HepG2 (cell line): ENCODE results near the gene PDE3B. TPM values are rescaled to one million over a fixed set of nuclear protein-coding genes. Genes with fewer than 3 reads are reported as not detected.

ENCODE experiments used
- ATAC-seq: fragments of 200-7000 bp; cut with Tn5 transposase; 3 replicates; pipeline ENCODE4 v1.9.1; 2020; ENCODE audit warnings: mild to moderate bottlenecking, moderate library complexity
- BruUV-seq: library from RNA; stranded (reverse); fragments of 400-500 nt; replicated peaks from 2 replicates; lab custom pipeline; 2021; lab: Mats Ljungman, UMichigan
- CTCF ChIA-PET: fragments of 300-600 bp; formaldehyde crosslinking; extraction: SDS; loops from one replicate; lab custom pipeline; 2021; ENCODE audit warnings: low total read pairs, inconsistent platforms, low intra/inter-chr PET ratio; lab: Yijun Ruan, JAX
- POLR2A ChIA-PET: fragments of 350-600 bp; sonication (Branson Sonifier 250); formaldehyde crosslinking; loops from one replicate; lab custom pipeline; 2020; ENCODE audit warnings: antibody characterized with exemption, inconsistent platforms; lab: Yijun Ruan, JAX
- DNase-seq: peaks from one replicate; pipeline ENCODE4 v3.0.0-alpha.2; 2015; ENCODE audit warnings: low spot score
- FAIRE-seq: peaks from 3 replicates; lab custom pipeline; 2011; peaks lifted over from hg19 to GRCh38; lab: Jason Lieb, UNC
- H2AFZ ChIP-seq: one replicate; pipeline ENCODE4 v1.6.1; 2011; ENCODE audit warnings: low read length, inconsistent platforms
- H3K27ac ChIP-seq: fragments of 300-600 bp; 3 replicates; pipeline ENCODE4 v1.8.0; 2011; ENCODE audit warnings: mixed run types, mild to moderate bottlenecking, mixed read lengths, low read length, inconsistent platforms; ENCODE audit not compliant: insufficient read depth; ENCODE audit errors: extremely low read length
- H3K27me3 ChIP-seq, 2 experiments: fragments of 200-600 bp in 1 of 2; 2 replicates in 1 of 2; 3 replicates in 1 of 2; pipeline versions ENCODE4 v1.6.0 to v1.8.0; 2011; ENCODE audit warnings: low read length in 2 of 2, mild to moderate bottlenecking in 2 of 2, moderate library complexity in 2 of 2, inconsistent platforms in 1 of 2; ENCODE audit not compliant: insufficient read depth in 2 of 2, control insufficient read depth in 1 of 2
- H3K36me3 ChIP-seq, 2 experiments: fragments of 200-600 bp in 1 of 2; replicated peaks in 1 of 2; 2 replicates in 1 of 2; 3 replicates in 1 of 2; pipeline versions ENCODE4 v1.5.1 to v1.8.0; 2011; ENCODE audit warnings: low read length in 2 of 2, inconsistent platforms in 1 of 2; ENCODE audit not compliant: insufficient read depth in 2 of 2, control insufficient read depth in 1 of 2
- H3K4me1 ChIP-seq: 2 replicates; pipeline ENCODE4 v1.5.1; 2012; ENCODE audit warnings: low read length, inconsistent platforms; ENCODE audit not compliant: insufficient read depth
- H3K4me2 ChIP-seq: 2 replicates; pipeline ENCODE4 v1.6.0; 2011; ENCODE audit warnings: low read depth, low read length, inconsistent platforms
- H3K4me3 ChIP-seq, 3 experiments: fragments of 200-600 bp in 1 of 3; sonication (generic), shearing (Covaris generic) in 1 of 3; replicated peaks in 1 of 3; 2 replicates each; pipeline ENCODE4 v1.5.1; 2011 to 2016; ENCODE audit warnings: low read length in 3 of 3, inconsistent platforms in 2 of 3, low read depth in 2 of 3, mild to moderate bottlenecking in 2 of 3, control low read depth in 1 of 3, mixed read lengths in 1 of 3; ENCODE audit not compliant: insufficient read depth in 1 of 3
- H3K79me2 ChIP-seq: one replicate; pipeline ENCODE4 v1.6.1; 2011; ENCODE audit warnings: low read length, inconsistent platforms; ENCODE audit not compliant: insufficient read depth
- H3K9ac ChIP-seq: 2 replicates; pipeline ENCODE4 v1.6.0; 2011; ENCODE audit warnings: mild to moderate bottlenecking, low read depth, low read length, inconsistent platforms; ENCODE audit not compliant: insufficient read depth
- H3K9me3 ChIP-seq: 2 replicates; pipeline ENCODE4 v1.5.1; 2012; ENCODE audit warnings: mild to moderate bottlenecking, low read length
- H4K20me1 ChIP-seq: 2 replicates; pipeline ENCODE4 v1.6.0; 2011; ENCODE audit warnings: inconsistent platforms, mild to moderate bottlenecking, low read length, moderate library complexity; ENCODE audit not compliant: insufficient read depth
- THAP11 ChIP-seq: IDR thresholded peaks from 2 replicates; pipeline ENCODE4 v1.6.1; 2016; ENCODE audit warnings: missing biosample characterization, missing genetic modification reagents
- ZFP62 ChIP-seq: sonication (generic); formaldehyde crosslinking; IDR thresholded peaks from 2 replicates; pipeline ENCODE4 v1.4.0; 2020; ENCODE audit warnings: missing genetic modification reagents
- ZNF652 ChIP-seq: IDR thresholded peaks from 2 replicates; pipeline ENCODE4 v1.6.1; 2016; ENCODE audit warnings: low read depth, borderline replicate concordance
- WGBS: methylation state at CpG from one replicate; pipeline ENCODE4 v1.1.6; 2017; ENCODE audit warnings: low lambda C conversion rate; 5-methylcytosine and 5-hydroxymethylcytosine counted together
- in situ Hi-C: cut with HindIII; loops from 2 replicates; pipeline ENCODE4 v1.10.0; 2017; ENCODE audit warnings: low pct_unique_long_range_greater_than_20kb; ENCODE audit not compliant: extremely low pct_ligation_motif_present
- intact Hi-C: fragments of 100-400 bp; cut with micrococcal nuclease; formaldehyde crosslinking; loops from one replicate; pipeline ENCODE4 v1.10.0; 2022; ENCODE audit not compliant: unreplicated experiment
- polyA plus RNA-seq, 8 experiments: library from polyadenylated mRNA; depleted of rRNA in 3 of 8; stranded (reverse) in 7 of 8; unstranded in 1 of 8; fragments of >200 nt; fragmentation: Illumina TruSeq in 4 of 8; extraction: Trizol in 4 of 8; gene quantifications; 2 replicates each; pipeline versions ENCODE4 v1.2.1 to v1.2.3, GENCODE V29; 2011 to 2016; ENCODE audit warnings: low read depth in 4 of 8, missing spikeins in 1 of 8, mixed read lengths in 1 of 8; ENCODE audit not compliant: insufficient read depth in 1 of 8
- total RNA-seq, 5 experiments: library from RNA; depleted of rRNA; stranded (reverse); fragments of >200 nt; fragmentation: Illumina TruSeq; extraction: Trizol; gene quantifications; 2 replicates each; pipeline ENCODE4 v1.2.3, GENCODE V29; 2016; ENCODE audit warnings: low read depth in 1 of 5
- TF ChIP-seq, protein P1 (sequence below): sonication (generic); formaldehyde crosslinking; IDR thresholded peaks from 2 replicates; pipeline ENCODE4 v1.8.1; 2022; ENCODE audit warnings: mild to moderate bottlenecking, missing genetic modification reagents
- TF ChIP-seq, protein P2 (sequence below): sonication (generic); formaldehyde crosslinking; IDR thresholded peaks from 2 replicates; pipeline ENCODE4 v1.5.1; 2020; ENCODE audit warnings: missing genetic modification reagents, mild to moderate bottlenecking, borderline replicate concordance

The PDE3B gene
- total and polyA plus RNA-seq, 2 of the 13 experiments (the other 11 are each of a cell fraction or from before 2014, with no cell fraction given): 14.1 to 26.5 TPM

- POLR2A ChIA-PET: no interaction called here
- Histone ChIP-seq H3K27ac (no peak overlapping the region), H3K4me2 (no peak overlapping the region), H3K36me3 (peaks cover 3 to 23% of the 10 kb centered on the region in 2 experiments; a peak in 3 of 5 replicates), H3K79me2 (peaks cover 80% of the 10 kb centered on the region), H2AFZ (no peak overlapping the region), H3K4me1 (peaks cover 39% of the 10 kb centered on the region), H3K9me3 (no peaks in the 10 kb centered on the region), H4K20me1 (peaks cover 3% of the 10 kb centered on the region; the same call in 1 of the 2 replicates), H3K4me3 (no peak overlapping the region), H3K9ac (no peak overlapping the region), H3K27me3 (no peaks in the 10 kb centered on the region)
- no peak for ATAC-seq
- intact Hi-C loops (no loop called here), in situ Hi-C loops (no loop called here)
- TF ChIP-seq ZNF652 (CRISPR knock-in tag): no peak
- TF ChIP-seq ZFP62 (CRISPR knock-in tag): no peak
- TF ChIP-seq, protein P1, sequence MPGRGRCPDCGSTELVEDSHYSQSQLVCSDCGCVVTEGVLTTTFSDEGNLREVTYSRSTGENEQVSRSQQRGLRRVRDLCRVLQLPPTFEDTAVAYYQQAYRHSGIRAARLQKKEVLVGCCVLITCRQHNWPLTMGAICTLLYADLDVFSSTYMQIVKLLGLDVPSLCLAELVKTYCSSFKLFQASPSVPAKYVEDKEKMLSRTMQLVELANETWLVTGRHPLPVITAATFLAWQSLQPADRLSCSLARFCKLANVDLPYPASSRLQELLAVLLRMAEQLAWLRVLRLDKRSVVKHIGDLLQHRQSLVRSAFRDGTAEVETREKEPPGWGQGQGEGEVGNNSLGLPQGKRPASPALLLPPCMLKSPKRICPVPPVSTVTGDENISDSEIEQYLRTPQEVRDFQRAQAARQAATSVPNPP (CRISPR knock-in tag): no peak
- no peak for TF ChIP-seq THAP11
- TF ChIP-seq, protein P2, sequence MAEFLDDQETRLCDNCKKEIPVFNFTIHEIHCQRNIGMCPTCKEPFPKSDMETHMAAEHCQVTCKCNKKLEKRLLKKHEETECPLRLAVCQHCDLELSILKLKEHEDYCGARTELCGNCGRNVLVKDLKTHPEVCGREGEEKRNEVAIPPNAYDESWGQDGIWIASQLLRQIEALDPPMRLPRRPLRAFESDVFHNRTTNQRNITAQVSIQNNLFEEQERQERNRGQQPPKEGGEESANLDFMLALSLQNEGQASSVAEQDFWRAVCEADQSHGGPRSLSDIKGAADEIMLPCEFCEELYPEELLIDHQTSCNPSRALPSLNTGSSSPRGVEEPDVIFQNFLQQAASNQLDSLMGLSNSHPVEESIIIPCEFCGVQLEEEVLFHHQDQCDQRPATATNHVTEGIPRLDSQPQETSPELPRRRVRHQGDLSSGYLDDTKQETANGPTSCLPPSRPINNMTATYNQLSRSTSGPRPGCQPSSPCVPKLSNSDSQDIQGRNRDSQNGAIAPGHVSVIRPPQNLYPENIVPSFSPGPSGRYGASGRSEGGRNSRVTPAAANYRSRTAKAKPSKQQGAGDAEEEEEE: no peak
- CTCF ChIA-PET: no interaction called here
- FAIRE-seq: no peak
- BruUV-seq: no TSS peak
- 88% methylated on average over 3 of the region's 3 CpGs for WGBS
- DNase-seq: no peak
Observed at GRCh38 chr11:14655435-14655834, 11.8 kb downstream of the PDE3B start.
